Measurements from ENCODE around the gene HECTD3.
"Not testable (repeated sequence)": the region's sequence is repeated elsewhere in the genome, so short reads cannot be mapped to it uniquely, and the experiment has no call there.

HECTD3 gene

GRCh38 chr1:45014321-45015028, 3.4 kb upstream of the HECTD3 start:
- DNase-seq (ENCODE audit: low read depth): peak; percentile 52

DNA sequence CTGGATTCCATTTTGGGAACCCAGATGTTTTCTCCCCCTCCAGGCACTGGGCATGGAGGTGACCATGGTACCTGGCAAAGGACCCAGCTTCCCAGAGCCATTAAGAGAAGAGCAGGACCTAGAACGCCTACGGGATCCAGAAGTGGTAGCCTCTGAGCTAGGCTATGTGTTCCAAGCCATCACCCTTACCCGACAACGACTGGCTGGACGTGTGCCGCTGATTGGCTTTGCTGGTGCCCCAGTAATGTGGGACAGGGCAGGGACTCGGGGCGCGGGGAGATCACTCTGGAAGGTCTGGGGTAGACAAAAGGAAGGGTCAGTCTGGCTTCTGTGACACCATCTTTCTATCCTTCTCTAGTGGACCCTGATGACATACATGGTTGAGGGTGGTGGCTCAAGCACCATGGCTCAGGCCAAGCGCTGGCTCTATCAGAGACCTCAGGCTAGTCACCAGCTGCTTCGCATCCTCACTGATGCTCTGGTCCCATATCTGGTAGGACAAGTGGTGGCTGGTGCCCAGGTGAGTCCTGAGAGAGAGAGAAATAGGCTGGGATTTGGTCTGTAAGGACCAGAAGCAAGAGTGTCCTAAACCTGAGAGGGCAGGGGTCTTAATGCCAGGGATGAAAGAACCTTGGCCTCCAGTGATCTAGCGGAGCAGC, 2.6 kb upstream of the HECTD3 start:
- no peak for DNase-seq (ENCODE audit: low read depth)

DNA sequence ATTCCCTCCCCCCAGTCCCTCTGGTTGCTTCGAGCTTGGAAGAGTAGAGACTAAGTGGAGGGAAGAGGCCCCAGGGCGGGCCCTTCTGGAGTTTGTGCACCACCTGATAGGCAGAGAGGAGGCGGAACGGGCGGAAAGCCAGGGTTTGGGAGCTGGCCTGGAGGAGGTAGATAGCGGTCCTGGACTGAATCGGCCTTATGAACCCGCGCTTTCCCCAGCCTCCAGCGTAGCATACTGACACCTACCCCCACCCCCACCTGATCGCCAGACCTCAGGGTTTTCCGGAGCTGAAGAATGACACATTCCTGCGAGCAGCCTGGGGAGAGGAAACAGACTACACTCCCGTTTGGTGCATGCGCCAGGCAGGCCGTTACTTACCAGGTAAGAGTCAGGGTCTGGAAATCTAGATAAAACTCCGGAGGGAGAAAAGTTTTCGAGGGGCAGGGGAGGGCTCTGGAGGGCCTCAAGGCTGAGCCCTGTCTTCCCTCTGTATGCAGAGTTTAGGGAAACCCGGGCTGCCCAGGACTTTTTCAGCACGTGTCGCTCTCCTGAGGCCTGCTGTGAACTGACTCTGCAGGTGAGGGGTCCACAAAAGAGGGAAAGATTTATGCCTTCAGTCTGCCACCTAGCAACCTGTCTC, 1.6 kb upstream of the HECTD3 start:
- DNase-seq (ENCODE audit: low read depth): peak; percentile 43

- peak; percentile 92 for DNase-seq (ENCODE audit: low read depth)
Observed at GRCh38 chr1:45011837-45012638, 914 bp upstream of the HECTD3 start, which contains the start of gene UROD. UROD (plus strand) TSS chr1:45012254; CDS start chr1:45012266, 12 bp downstream.

GRCh38 chr1:45009956-45010854, 919 bp downstream of the HECTD3 start:
- DNase-seq (ENCODE audit: low read depth): no peak

DNA sequence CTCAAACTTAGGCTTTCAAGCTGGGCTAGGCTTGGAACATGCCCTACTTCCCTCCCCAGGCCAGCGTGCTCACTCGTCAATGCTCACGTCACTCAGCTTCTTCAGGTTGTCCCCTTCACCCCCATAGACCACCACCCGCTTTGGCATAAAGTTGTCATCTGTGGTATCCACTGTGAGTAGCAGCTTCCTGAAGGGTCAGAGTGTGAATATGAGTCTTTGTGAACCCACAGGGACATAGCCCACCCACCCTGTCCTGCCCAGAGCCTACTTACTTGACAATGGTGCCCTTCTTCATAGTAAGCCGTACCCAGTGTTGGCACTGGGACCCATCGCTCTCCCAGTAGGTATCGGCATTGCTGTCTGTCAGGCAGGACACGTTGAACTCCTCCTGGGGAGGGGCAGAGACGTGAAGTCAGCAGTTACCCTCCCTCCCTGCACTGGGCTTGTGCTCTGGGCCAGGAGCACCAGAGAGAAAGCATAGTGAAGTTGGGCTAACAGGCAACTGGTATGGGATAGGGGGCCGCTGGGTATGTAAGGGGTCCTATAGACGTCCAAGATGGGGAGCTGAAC, 1.7 kb downstream of the HECTD3 start:
- DNase-seq (ENCODE audit: low read depth): no peak

- DNase-seq (ENCODE audit: low read depth): no peak
Observed at GRCh38 chr1:45008516-45008915, 2.6 kb downstream of the HECTD3 start.

- no peak for DNase-seq (ENCODE audit: low read depth)
Observed at GRCh38 chr1:45008076-45008475, 3.0 kb downstream of the HECTD3 start.

GRCh38 chr1:45007311-45007710, 3.8 kb downstream of the HECTD3 start:
- no peak for DNase-seq (ENCODE audit: low read depth)

DNA sequence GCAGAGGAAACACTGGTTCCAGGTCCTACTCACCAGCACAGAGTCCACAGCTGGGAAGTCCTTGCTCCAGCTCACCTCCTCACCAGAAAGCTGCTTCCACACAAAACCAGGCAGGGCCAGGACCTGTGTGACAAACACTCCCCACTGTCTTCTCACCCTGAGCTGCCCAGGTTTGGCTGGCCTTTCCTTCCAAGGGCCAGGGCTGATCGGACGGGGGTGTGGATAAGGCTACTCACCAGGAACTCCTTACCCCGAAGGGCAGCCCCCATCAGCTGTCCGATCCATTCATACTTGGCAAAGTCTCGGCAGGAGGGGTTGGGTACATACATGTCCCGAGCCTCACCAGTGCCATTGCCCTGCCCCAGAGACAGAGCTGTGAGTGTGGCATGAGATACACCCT, 5.4 kb downstream of the HECTD3 start:
- no peak for DNase-seq (ENCODE audit: low read depth)

DNA sequence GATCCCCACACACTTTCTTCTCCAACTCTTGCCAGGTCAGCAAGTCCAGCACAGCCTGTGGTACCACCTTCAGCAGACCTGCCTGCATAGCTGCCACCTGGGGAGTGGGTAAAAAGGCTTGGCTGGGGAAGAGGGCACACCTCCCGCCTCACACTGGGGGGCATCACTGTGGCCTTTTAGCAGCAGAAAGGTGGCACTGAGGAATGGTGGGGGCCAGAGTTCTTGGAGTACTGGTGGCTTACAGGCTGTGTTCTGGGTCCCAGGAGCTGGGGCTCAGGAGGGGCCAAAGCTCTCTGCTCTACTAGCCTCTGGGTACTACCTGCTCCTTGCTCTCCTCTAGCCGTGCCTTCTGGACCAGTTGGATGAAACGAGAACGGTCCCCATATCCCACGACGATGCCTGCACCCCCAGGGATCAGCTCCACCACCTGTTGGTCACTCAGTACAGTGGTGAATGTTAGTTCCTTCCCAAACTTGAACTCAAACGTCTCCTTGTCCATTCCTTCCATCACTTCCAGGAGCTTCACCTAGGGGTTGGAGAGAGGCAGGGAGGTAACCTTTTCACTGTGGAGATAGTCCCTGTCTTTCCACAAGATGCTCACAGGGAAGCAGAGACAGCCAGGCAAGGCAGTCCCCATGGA, 6.7 kb downstream of the HECTD3 start:
- no peak for DNase-seq (ENCODE audit: low read depth)

DNA sequence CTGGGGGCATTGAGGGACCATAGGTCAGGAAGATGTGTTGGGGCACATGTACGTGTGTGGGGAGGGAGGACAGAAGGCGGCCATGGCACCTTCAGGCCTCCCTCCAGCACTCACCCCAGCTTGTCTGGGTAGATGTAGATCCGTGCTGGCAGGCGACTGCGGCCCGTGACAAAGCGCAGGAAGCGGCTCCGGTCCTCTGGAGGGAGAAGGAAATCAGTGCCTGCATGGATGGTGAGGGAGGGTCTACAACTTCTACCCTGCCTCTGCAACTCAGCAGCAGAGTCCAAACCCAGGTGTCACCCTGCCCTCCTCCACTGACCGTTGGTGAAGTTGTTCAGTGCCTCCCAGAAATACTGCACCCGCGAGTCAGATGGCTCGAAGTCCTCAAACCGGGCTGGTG, 7.4 kb downstream of the HECTD3 start:
- no peak for DNase-seq (ENCODE audit: low read depth)

DNA sequence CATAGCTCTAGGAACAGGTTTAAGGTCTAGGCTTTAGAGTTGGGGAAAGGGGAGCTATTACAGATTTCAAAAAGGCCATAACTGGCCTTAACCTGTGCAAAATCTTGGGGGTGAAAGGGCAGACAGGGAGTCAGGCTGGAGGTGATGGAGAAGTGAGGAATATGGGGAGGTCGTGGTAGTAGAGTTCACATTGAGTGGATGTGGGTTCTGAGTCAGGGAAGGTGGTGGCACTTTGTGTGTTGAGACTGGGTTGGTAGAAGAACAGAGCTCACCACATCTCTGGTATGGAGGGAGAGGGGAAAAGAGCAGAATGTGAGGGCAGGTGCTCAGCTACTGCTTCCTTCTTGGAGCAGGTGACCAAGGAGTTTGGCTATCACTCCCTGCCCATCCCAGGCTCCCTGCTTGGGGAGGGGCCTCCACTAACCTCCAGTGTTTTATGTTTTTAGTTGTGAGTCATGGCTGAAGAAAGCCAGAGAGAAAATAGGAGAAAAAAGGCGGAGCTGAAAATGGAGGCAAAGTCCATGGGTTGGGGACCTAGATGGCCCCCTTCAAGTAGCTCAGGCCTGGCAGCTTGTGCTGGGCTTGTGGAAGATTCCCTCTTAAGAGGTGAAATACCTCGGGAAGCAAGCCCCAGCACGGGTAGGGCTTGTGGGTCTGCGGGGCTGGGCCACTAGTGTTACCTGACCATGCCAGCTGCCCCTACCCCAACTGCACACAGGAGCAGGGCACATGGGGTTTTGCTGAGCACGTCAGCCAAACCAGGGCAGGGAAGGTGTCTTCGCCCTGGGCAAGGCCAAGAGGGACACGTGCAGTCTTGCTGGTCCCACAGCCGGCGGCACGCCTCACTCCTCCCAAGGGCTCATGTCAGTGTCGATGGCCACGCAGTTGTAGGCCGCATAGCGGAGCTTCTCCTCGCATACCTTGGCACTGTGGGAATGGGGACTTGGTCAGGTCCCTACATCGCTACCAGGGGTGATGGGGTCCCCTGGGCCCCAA, 8.2 kb downstream of the HECTD3 start:
- DNase-seq (ENCODE audit: low read depth): no peak

DNA sequence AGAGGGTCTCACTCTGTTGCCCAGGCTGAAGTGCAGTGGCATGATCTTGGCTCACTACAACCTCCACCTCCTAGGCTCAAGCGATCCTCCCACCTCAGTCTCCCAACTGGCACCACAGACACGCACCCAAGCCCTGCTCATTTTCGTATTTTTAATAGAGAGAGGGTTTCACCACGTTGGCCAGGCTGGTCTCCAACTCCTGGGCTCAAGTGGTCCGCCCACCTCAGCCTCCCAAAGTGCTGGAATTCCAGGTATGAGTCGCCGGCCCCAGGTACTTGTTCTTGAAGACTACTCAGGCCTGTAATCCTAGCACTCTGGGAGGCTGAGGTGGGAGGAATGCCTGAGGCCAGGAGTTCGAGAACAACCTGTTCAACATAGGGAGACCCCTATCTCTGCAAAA, 9.5 kb downstream of the HECTD3 start:
- not testable (repeated sequence) for DNase-seq (ENCODE audit: low read depth)

GRCh38 chr1:45001011-45001481, 10.1 kb downstream of the HECTD3 start:
- no peak for DNase-seq (ENCODE audit: low read depth)

- DNase-seq (ENCODE audit: low read depth): no peak
Observed at GRCh38 chr1:44999232-44999631, 11.9 kb downstream of the HECTD3 start.

GRCh38 chr1:44995467-44996238, 15.5 kb downstream of the HECTD3 start:
- DNase-seq (ENCODE audit: low read depth): no peak

DNA sequence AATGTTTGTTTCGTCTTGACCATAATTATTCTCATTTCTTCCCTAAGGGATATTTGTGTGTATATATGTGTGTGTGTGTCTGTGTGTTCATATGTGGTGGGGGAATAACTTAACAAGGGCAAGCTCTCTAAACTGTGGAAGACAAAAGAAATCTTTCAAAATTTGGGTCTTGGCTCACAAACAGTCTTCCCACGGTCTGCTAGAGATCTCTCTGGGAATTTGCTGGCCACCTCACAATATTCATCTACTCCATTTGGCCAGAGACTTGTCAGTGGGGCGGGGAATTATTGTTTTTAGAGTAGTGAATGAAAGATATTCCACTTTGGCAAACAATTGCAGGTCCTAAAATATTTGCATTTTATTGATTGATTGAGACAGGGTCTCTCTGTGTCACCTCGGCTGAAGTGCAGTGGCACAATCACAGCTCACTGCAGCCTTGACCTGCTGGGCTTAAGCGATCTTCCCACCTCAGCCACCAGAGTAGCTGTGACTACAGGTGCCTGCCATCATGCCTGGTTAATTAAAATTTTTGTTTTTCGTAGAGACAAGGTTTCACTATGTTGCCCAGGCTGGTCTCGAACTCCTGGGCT, 16.7 kb downstream of the HECTD3 start:
- no peak for DNase-seq (ENCODE audit: low read depth)

All from HS-27A (cell line).